T follicular helper cell (primary cell): Measurements from ENCODE around the gene MAP3K10.

Experiments
- DNase-seq: peaks from one replicate; pipeline ENCODE4 v3.0.0-alpha.2; 2020; ENCODE audit warnings: low read depth

The MAP3K10 gene

DNA sequence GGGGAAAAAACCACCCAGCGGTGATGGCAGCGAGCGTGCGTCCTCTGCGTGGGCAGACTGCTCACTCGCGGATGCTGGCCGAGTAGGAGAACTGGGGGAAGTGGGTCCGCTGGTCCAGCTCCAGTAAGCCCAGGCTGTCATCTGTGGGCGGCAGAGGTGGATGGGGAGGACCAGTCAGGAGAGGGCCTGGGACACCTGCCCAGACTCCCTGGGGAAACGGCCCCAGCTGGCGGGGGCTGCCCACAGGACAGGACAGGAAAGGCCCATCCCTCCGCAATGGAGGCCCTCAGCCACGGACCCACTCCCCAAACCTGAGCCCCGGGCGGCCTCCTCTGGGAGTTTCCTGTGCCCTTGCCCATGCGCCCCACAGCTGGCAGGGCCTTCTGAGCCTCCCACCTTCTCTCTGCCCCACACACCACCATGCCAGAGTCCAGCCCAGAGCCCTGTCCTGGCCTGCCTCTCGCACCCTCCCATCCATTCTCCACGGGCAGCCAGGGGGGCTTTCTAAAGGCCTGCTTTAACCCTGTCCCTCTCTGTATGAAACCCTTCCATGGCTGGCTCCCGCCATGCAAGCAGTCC is 42.7 kb downstream of the MAP3K10 start:
- no peak for DNase-seq

DNA sequence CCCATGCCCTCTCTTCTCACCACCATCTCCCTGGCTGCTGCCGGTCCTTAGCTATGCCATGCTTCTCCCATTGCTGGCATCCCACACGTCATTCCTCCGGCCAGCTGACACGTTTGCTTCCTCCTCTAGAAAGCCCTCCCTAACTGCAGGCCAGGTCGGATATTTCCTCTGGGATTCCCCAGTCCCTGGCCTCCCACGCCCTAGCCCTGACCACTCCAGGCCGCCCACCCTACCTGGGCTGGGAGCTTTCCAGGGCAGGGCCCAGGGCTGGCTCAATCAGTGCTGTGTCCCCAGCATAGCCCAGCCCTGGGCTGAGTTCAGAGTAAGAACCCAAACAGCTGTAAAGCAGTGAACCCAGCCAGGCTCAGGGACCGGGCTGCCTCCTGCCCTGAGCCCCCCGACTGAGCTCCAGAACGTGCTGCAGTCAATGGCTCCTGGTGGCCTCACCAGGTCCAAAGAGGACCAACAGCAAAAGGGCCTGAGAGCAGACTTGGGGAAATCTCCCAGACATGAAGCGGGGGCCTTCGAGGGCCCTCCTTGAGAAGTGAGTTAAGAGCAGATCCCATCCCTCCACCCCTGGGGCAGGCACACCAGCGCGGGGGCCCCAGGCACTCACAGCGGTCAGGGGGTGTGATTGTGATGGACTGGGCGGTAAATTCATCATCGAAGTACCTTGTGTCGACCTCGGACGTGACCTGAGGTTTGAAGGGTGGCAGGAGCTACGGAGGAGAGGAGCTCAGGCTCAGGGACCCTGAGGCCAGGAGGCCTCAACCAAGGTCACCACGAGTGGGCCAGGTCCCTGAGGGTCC is 43.4 kb downstream of the MAP3K10 start:
- no peak for DNase-seq

DNA sequence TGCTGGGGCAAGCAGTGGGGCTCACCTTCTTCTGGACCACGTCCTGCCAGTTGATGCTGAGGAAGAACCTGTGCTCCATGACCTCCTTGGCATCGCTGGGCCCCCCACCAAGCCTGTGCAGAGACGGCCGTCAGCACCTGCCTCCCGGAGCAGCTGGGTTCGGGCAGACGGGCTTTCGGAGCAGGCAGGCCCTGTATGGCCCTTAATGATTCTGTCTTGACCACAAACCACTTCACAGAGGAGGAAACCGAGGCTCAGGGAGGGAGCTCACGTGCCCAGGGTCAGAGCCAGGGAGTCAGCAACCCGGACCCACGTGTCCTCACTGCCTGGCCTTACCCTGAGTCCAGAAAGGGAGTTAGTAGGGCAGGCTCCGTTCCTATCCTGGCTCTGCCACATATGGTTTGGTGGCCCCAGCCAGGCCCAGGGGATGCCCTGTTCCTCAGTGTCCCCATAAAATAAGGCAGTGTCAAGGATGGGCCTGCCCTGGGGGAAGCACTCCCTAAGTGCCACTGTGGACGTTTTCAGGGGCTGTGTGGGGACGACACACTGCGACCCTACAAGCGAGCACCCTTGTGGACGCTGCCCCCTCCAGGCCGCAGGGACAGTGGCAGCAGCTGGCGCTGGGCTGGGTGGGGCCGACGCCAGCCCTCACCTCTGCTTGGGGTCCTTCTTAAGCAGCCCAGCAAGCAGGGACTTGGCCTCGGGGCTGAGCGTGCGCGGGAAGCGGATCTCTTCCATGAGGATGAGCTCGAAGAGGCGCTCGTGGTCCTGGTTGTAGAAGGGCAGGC is 44.2 kb downstream of the MAP3K10 start:
- DNase-seq, result no peak

DNA sequence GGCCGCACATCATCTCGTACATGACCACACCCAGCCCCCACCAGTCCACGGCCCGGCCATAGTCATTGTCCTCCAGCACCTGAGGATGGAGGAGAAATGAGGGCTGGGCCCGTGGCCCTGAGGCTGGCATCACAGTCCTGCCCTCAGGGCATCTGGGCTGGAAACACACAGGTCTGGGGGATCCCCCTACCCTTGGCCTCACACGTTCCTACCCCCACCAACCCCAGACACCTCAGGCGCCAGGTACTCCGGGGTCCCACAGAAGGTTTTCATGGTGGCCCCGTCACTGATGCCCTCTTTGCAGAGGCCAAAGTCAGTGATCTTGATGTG is 44.8 kb downstream of the MAP3K10 start:
- no peak for DNase-seq

DNA sequence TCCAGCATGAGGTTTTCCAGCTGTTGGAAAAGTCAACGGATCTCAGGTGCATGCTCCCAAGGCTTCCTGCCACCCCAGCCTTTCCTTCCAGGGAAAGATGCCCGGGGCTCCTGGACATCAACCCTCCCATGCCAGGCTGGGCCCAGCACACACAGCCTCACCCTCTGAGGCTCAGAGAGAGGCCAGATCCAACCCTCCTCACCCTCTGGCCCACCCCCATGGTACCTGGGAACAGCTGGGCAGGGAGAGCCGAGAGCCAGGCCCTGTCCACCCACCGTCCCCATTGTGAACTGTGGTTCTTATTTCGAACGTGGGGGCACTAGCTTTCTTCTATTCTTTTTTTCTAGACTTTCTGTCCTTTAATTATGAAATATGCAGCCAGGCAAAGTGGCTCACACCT is 45.1 kb downstream of the MAP3K10 start:
- no peak for DNase-seq

DNA sequence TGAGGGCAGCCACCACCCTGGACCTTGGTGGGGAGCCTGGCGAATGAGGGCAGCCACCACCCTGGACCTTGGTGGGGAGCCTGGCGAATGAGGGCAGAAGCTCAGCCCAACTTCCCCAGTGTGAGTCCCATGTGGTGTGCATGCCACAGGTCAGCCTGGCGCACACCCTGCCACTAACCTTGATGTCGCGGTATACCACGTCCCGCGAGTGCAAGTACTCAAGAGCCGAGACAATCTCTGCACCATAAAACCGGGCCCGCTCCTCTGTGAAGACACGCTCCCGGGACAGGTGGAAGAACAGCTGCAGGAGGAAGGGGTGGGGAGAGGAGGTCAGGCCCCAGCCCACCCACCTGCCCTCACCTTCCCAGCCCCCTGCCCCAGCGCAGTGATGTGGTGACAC is 46.6 kb downstream of the MAP3K10 start:
- DNase-seq, result no peak

DNA sequence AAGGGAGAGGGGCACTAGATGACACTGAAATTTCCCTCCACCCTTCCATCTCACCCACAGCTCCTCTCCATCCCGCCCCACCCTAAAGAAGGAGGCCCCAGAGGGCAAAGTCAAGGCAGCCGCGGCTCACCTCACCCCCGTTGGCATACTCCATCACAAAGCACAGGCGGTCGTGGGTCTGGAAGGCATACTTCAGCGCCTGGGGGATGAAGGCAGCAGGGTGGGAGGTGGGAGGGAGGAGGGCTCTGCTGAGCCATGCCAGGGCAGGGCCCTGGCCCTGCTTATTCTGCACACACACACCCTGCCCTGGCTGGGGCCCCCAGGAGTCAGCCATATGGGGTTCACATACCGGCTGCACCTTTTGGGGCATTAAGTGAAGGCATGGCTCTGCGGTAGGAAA is 47.5 kb downstream of the MAP3K10 start:
- DNase-seq, result no peak

DNA sequence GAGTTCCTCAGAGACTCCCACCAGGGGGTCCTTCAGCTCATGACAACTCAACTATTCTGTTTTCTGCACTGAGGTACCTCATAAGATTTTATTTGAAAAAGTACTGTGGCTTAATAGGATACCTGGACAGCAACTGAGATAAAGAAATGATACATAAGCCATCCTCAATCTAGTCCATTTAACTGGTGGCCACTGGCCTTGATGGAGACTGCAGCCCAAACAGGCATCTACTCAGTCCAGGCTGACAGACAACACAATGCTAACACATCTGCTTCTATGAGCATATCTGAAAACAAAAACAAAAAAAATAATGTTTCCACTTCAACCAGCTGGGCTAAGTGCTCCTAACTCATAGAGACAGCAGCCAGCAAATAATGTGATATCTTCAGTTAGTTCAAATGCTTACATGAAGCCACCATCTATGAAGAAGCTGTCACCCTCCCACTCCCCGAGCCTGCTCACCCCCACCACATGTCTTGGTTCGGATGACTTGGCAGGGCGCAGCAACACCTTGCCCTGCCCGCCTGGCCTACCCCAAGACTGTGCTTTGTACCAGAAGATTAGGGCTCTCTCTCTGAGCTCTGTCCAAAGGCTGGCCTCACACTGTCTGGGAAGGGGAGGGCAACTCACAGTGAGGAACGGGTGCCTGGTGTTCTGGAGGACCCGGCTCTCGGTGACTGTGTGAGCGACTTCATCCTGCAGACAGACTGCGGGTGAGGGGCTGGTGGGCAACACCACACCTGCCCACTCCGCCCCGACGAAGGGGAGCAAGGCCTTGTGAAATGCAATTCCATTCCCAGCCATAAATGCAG is 48.4 kb downstream of the MAP3K10 start:
- no peak for DNase-seq

DNA sequence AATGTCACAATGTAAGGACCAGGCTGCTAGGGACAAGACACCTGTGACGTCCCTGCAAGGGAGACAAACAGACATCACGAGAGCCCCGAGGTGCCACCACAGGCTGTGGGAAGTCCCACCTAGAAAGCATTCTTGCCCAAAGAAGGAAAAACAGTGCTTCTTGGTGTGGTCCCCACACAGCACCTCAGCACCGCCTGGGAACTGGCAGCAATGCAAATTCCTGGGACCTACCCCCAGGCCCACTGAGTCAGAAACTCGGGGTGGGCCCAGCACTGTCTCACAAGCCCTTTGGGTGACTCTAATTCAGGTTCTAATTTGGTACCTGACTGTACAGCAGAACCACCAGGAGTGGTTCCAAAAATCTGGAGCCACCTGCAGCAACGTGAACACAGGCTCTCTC is 49.1 kb downstream of the MAP3K10 start:
- DNase-seq, result no peak

DNA sequence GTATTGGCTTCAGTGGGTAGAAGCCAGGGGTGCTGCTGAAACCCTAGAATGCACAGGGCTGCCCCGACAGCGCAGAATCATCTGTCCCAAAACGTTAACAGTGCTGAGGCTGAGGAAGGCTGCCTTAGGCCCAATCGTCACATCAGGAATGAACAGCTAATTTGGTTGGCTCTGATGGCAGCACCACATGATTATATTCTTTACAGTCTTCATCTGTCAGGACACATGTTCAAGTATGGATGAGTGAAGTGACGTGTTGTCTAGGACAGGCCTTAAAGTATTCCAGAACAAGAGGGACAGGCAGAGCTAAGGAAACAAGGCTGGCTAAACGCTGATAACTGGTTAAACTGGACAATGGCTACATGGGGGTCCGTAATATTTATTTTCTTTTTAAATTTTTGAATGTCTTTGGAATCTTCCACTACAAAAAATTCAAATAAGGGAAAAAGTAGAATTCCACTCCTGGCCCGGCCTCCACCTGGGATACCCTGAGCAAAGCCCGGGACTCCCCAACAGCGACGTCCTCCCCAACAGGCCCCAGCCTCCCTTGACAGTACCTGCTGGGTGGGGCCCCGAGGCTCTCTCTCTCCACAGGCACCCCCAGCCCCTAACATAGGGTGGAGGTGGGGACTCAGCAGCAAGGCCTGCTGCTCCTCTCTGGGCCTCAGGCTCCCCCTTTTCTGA is 50.0 kb downstream of the MAP3K10 start:
- DNase-seq, result no peak

DNA sequence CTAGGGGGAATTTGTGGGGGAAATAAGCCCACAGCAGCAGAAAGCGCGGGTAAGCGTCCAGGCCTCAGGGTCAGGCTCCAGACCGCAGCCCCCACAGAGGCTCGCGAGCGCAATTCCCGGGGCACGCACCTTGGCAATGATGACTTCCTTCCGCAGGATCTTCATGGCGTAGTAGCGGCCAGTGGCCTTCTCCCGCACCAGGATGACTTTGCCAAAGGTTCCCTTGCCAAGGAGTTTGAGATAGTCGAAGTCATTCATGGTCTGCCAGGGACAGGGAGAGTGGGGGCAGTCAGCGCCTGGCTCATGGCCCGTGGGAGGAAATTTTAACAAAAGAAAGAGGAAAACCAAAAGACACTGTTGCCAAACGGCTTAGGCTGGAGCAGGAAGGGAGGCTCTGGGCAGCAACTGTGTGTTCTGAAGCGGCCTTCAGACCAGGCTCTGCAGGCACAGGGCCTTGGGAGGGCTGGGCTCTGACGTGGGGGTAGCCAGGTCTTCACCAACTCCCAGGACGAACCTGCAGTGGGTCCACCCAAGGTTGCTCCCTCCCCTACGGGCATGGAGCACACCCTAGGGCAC is 50.7 kb downstream of the MAP3K10 start:
- DNase-seq, result no peak

DNA sequence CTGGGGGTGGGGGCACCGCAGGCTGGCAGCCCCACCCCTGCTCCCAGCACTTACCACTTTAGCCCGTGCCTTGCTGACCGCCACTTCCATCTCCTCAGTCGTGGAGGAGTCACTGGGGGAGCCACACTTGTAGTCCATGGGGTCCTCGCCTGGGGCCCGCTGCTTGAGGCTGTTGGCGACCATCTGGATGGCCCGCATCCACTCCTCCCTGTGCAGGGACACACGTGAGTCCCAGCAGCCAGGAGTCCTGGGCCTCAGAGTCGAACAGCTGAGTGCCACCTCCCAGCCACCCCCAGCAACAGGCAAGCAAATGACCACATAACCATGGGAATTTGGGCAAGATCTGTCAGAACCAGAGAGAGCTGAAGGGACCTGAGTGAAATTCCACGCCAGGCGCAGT is 51.3 kb downstream of the MAP3K10 start:
- no peak for DNase-seq

DNA sequence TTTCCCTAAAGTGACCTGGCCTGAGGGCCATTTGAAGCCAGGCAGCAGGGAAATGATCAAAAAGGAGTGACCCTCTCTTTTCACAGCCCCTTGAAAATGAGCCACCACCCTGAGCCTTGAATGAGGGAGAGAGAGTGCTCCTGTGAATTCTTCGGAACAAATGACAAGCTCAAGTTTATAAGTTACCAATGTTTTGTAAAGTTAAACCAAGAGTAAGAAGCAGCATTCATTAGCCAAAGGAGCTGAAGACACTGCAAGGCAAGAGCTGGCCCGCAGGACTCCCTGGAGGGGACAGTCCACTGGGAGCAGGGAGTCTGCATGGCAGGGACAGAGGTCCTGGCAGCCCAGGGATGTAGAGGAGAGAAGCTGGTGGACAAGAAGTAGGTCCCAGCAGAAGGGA is 52.0 kb downstream of the MAP3K10 start:
- no peak for DNase-seq

DNA sequence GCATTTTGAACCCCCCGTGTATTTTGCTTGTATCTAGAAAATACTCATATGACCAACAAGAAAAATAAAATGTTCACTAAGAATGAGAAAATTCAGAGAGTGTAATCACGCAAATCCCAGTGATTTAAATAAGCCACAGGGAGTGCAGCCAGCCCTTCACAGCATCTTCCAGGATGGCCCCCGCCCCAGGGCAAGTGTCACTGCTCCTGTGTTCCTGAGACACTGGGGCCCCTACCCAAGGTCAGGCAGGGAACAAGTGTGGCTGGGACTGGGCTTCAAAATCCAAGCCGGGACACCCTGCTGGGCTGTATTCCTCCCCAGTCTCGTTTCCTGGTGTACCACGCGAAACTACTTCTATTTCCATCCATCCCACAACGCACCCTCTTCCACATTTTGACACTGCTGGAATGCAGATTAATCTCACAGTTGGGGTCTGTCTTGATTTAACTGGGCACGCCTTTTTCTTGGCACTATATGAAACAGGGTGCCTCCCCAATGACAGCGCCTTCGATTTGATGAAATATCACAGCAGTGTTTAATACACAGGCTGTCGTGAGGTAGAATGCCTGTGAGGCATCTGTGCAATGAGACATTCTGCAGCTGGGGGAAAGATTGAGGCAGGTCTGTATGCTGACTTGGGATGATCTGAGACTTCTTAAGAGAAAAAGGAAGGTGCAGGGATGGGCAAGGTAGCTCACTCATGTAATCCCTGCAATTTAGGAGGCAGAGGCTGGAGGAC is 53.5 kb downstream of the MAP3K10 start:
- no peak for DNase-seq

DNA sequence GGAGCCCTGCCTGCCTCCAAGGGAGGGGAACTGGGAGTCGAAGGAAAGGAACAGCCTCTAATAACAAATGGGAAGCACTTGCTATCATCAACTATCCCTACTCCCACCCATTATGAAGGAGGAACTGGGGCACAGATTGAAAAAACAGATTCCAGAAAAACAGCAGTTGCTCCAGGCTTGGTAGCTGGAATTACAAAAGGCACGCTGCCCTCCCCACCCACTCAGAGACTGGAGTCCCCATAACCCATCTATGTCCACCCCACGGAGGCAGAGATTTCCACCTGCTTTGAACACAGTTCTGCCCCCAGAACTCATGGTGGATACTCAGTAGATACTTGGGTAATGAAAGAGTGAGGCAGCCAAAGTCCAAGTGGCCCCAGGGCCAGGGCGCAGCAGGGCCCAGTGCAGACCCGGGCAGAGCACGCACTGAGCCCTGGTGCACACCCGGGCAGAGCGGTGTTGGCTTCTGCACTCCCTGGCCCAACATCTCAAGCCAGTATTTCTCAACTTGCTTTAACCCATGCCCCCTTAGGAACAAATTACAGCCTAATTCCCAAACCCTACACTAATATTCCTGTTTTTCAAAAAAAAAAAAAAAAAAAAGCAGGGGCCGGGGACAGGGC is 54.4 kb downstream of the MAP3K10 start:
- no peak for DNase-seq

DNA sequence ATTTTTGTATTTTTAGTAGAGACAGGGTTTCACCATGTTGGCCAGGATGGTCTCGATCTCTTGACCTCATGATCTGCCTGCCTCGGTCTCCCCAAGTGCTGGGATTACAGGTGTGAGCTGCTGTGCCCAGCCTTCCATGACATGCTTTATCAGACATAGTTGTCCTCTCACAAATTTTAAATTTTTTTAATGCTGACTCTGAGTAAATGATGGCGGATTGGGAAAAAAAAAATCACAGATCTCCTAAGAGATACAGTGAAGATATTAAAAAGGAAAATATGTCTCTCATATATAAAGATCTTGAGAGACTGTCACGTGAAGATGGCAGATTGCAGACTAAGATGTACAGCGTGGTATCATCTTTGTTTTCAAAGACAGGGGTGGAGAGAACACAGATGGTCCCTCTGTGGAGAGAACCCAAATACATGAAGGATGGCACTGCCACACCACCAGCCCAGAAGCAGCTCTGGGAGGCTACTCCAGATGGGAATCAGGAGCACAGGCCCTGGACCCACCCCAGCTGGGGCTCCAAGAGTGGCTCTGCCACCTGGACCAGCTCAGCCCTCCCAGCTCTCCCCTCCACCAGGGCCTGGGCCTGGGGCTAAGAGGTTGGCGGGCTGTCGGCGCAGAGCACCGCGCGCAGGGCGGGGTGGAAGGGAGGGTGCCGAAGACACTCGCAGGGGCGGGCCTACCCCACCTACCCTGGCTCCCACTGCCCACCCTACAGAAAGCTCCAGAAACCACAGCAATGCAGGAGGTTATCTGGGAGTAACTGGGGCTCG is 55.3 kb downstream of the MAP3K10 start:
- no peak for DNase-seq

DNA sequence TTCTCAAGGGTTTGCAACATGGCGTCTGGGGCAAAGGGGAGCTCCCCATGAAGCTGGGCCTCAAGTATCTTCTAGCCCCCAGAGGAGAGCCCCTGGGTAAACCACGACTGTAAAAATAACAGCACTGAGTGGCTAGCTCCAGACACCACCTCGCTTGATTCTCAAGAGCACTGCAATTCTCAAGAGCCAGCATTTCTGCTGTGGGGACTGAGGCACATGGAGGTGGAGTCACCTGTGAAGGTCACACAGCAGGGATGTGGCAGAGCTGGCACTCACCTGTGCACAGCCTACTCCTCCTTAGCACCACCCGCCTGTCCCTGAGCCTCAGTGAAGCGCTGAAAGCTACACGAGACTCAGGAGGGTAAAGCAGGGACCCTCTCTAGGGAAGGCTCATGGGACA is 56.0 kb downstream of the MAP3K10 start:
- DNase-seq, result no peak

DNA sequence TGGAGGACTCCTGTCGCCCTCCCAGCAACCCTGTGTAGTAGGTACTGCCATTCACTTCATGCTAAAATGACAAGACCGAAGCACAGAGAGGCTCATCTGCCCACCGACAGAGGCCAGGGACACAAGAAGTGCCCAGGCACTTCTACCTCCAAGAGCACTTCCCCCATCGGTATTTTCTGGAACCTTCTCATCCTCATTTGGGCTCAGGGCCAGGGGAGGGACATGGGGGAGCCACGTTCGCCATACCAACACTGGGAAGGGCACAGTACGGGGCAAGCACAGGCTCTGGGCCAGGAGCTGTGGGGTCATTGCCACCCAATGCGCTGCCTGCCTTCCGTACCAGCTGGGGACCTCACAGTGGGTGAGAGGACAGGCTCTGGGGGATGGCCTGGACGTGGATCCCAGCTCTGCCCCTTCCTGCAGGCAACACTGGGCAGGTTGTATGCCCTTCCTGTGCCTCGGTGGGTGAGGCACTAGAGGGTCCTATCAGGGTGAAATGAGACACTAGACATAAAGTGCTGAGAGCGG is 56.6 kb downstream of the MAP3K10 start:
- no peak for DNase-seq

DNA sequence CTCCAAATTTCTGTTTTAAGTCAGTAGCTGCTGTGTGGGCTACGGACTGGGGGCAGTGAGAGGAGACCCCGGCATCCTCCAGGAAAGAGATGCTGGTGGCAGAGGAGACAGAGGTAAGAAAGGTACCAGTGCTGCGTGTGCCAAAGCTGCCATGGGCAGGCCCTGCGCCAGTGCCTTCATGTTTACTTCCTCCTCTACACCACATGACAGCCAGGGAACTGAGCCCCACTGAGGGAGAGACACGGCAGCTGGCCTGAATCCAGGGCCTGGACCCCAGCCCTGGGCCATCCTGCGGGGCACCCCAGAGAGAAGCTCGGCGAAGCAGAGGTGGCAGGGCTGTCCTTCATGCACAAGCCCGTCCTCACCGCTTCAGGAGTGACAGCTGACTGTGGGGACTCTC is 58.0 kb downstream of the MAP3K10 start:
- no peak for DNase-seq
